ENCODE data around the gene UBE2G2. TPM values are rescaled to one million over a fixed set of nuclear protein-coding genes. Genes with fewer than 3 reads are reported as not detected.

UBE2G2 gene
- total RNA-seq, 2 experiments from 2014 or later: 89.9 to 96.8 TPM

- Histone ChIP-seq H3K4me1 (ENCODE audit: insufficient read depth, low read length) (peaks cover 58% of the 10 kb centered on the region), H3K27ac (ENCODE audit: low read depth in 1 of 2, low read length in 2 of 2) (no peak overlapping the region), H3K4me3 (ENCODE audit: low read length) (no peak overlapping the region), H3K9me3 (ENCODE audit: control insufficient read depth in 1 of 2, insufficient read depth in 1 of 2, low read length in 2 of 2) (no peaks in the 10 kb centered on the region), H3K27me3 (ENCODE audit: control insufficient read depth in 1 of 2, insufficient read depth in 2 of 2, low read length in 2 of 2) (no peaks in the 10 kb centered on the region), H3K36me3 (ENCODE audit: insufficient read depth, low read length) (peaks cover 54% of the 10 kb centered on the region)
- H3K27ac Mint-ChIP-seq: peak overlapping the region; percentile 14
- H3K36me3 Mint-ChIP-seq (ENCODE audit: low read depth): peaks cover 66% of the 10 kb centered on the region
- H3K9me3 Mint-ChIP-seq: no peaks in the 10 kb centered on the region
- H3K27me3 Mint-ChIP-seq: no peaks in the 10 kb centered on the region
- H3K4me3 Mint-ChIP-seq: no peak overlapping the region
- CTCF ChIA-PET: no interaction called here
- intact Hi-C loops (cut with DNase I, micrococcal nuclease): no loop called here
- POLR2A ChIA-PET: interaction anchor here (1.0 to 1.1 kb wide), 2 partner anchors 18 to 24 kb away, joined by 4 read pairs; partner anchors contain the start of gene PTTG1IP
- TF ChIP-seq CTCF (IDR thresholded peaks at IDR 0.05): no peak
- ATAC-seq (ENCODE audit: poor library complexity) (no peak), DNase-seq (no peak)
- peaks cover 52% of the 10 kb centered on the region for H3K4me1 Mint-ChIP-seq (ENCODE audit: low read depth)
These were observed 48.7 kb upstream of the UBE2G2 start for GRCh38 chr21:44850208-44850800.

GRCh38 chr21:44849616-44850130 lies 48.1 kb upstream of the UBE2G2 start:
- no peak overlapping the region for H3K4me3 ChIP-seq (ENCODE audit: low read length)
- Mint-ChIP-seq H3K36me3 (ENCODE audit: low read depth) (peaks cover 60% of the 10 kb centered on the region), H3K4me3 (no peak overlapping the region), H3K9me3 (no peaks in the 10 kb centered on the region), H3K27me3 (no peaks in the 10 kb centered on the region), H3K4me1 (ENCODE audit: low read depth) (peaks cover 47% of the 10 kb centered on the region), H3K27ac (peak overlapping the region; percentile 14)
- H3K27ac ChIP-seq (ENCODE audit: low read depth in 1 of 2, low read length in 2 of 2): no peak overlapping the region
- CTCF ChIA-PET: no interaction called here
- no peak for ATAC-seq (ENCODE audit: poor library complexity)
- no peaks in the 10 kb centered on the region for H3K27me3 ChIP-seq (ENCODE audit: control insufficient read depth in 1 of 2, insufficient read depth in 2 of 2, low read length in 2 of 2)
- DNase-seq: peak in 1 of 14 experiments; percentile 46
- H3K36me3 ChIP-seq (ENCODE audit: insufficient read depth, low read length): peaks cover 48% of the 10 kb centered on the region
- intact Hi-C loops (cut with DNase I, micrococcal nuclease): no loop called here
- peaks cover 55% of the 10 kb centered on the region for H3K4me1 ChIP-seq (ENCODE audit: insufficient read depth, low read length)
- POLR2A ChIA-PET: interaction anchor here (1.1 kb wide), 1 partner anchor 24 kb away, joined by 4 read pairs; the partner anchor contains the start of gene PTTG1IP
- no peak for TF ChIP-seq CTCF (IDR thresholded peaks at IDR 0.05)
- no peaks in the 10 kb centered on the region for H3K9me3 ChIP-seq (ENCODE audit: control insufficient read depth in 1 of 2, insufficient read depth in 1 of 2, low read length in 2 of 2)

GRCh38 chr21:44848821-44849521 lies 47.4 kb upstream of the UBE2G2 start:
- Histone ChIP-seq H3K4me1 (ENCODE audit: insufficient read depth, low read length) (peaks cover 48% of the 10 kb centered on the region), H3K4me3 (ENCODE audit: low read length) (no peak overlapping the region), H3K27me3 (ENCODE audit: control insufficient read depth in 1 of 2, insufficient read depth in 2 of 2, low read length in 2 of 2) (no peaks in the 10 kb centered on the region), H3K36me3 (ENCODE audit: insufficient read depth, low read length) (peaks cover 41% of the 10 kb centered on the region), H3K27ac (ENCODE audit: low read depth in 1 of 2, low read length in 2 of 2) (no peak overlapping the region), H3K9me3 (ENCODE audit: control insufficient read depth in 1 of 2, insufficient read depth in 1 of 2, low read length in 2 of 2) (no peaks in the 10 kb centered on the region)
- Mint-ChIP-seq H3K4me1 (ENCODE audit: low read depth) (peaks cover 43% of the 10 kb centered on the region), H3K27ac (no peak overlapping the region), H3K27me3 (no peaks in the 10 kb centered on the region), H3K9me3 (no peaks in the 10 kb centered on the region), H3K36me3 (ENCODE audit: low read depth) (peaks cover 53% of the 10 kb centered on the region), H3K4me3 (no peak overlapping the region)
- no peak for ATAC-seq (ENCODE audit: poor library complexity)
- ChIA-PET POLR2A (no interaction called here), CTCF (no interaction called here)
- intact Hi-C loops (cut with DNase I, micrococcal nuclease): no loop called here
- no peak for DNase-seq
- no peak for TF ChIP-seq CTCF (IDR thresholded peaks at IDR 0.05)
